SK-N-SH treated with all-trans-retinoic acid at 6 μM for 48 hours (cell line): ENCODE data around the gene NAALADL2.

Experiments
- ATAC-seq: fragments of 200-7000 bp; cut with Tn5 transposase; 3 replicates; pipeline ENCODE4 v1.9.1; 2020; ENCODE audit warnings: mild to moderate bottlenecking, moderate library complexity
- BACH2 ChIP-seq: fragments of 250-450 bp; sonication (Bioruptor Pico); IDR thresholded peaks from 2 replicates; pipeline ENCODE4 v1.9.0; 2021; ENCODE audit warnings: mild to moderate bottlenecking, borderline replicate concordance
- CREB5 ChIP-seq: fragments of 250-450 bp; sonication (Bioruptor Pico); IDR thresholded peaks from 2 replicates; pipeline ENCODE4 v1.5.1; 2020; ENCODE audit warnings: low read depth, mild to moderate bottlenecking, moderate library complexity
- CSDC2 ChIP-seq: fragments of 250-450 bp; sonication (Bioruptor Pico); IDR thresholded peaks from 2 replicates; pipeline ENCODE4 v1.5.0; 2020; ENCODE audit warnings: mild to moderate bottlenecking, moderate library complexity
- CSRNP3 ChIP-seq: fragments of 250-450 bp; sonication (Bioruptor Pico); IDR thresholded peaks from 2 replicates; pipeline ENCODE4 v1.5.1; 2021; ENCODE audit warnings: mild to moderate bottlenecking, moderate library complexity
- GLIS3 ChIP-seq: fragments of 250-450 bp; sonication (Bioruptor Pico); IDR thresholded peaks from 2 replicates; pipeline ENCODE4 v1.5.0; 2020; ENCODE audit warnings: mild to moderate bottlenecking, moderate library complexity
- ISL1 ChIP-seq: fragments of 250-450 bp; sonication (Bioruptor Pico); IDR thresholded peaks from 2 replicates; pipeline ENCODE4 v2.1.2; 2022; ENCODE audit warnings: mild to moderate bottlenecking, moderate library complexity
- OSR1 ChIP-seq: fragments of 250-450 bp; sonication (Bioruptor Pico); IDR thresholded peaks from 2 replicates; pipeline ENCODE4 v1.8.0; 2022; ENCODE audit warnings: moderate library complexity, mild to moderate bottlenecking, inconsistent platforms
- PATZ1 ChIP-seq: fragments of 250-450 bp; sonication (Bioruptor Pico); IDR thresholded peaks from 2 replicates; pipeline ENCODE4 v1.8.0; 2020; ENCODE audit warnings: mild to moderate bottlenecking, moderate library complexity, borderline replicate concordance
- POU6F1 ChIP-seq: fragments of 250-450 bp; sonication (Bioruptor Pico); IDR thresholded peaks from 2 replicates; pipeline ENCODE4 v1.8.0; 2021; ENCODE audit warnings: low read depth, mild to moderate bottlenecking, moderate library complexity, borderline replicate concordance
- PPARA ChIP-seq: fragments of 250-450 bp; sonication (Bioruptor Pico); IDR thresholded peaks from 2 replicates; pipeline ENCODE4 v1.5.0; 2020; ENCODE audit warnings: mild to moderate bottlenecking, borderline replicate concordance
- SNAI2 ChIP-seq: fragments of 250-450 bp; sonication (Bioruptor Pico); IDR thresholded peaks from 2 replicates; pipeline ENCODE4 v1.5.0; 2020; ENCODE audit warnings: mild to moderate bottlenecking, moderate library complexity
- TCF4 ChIP-seq: fragments of 250-450 bp; sonication (Bioruptor Pico); IDR thresholded peaks from 2 replicates; pipeline ENCODE4 v1.8.0; 2021; ENCODE audit warnings: mild to moderate bottlenecking, moderate library complexity, borderline replicate concordance
- TOX ChIP-seq: fragments of 250-450 bp; sonication (Bioruptor Pico); IDR thresholded peaks from 2 replicates; pipeline ENCODE4 v1.8.0; 2021; ENCODE audit warnings: mild to moderate bottlenecking, moderate library complexity, borderline replicate concordance
- TSHZ2 ChIP-seq: fragments of 250-450 bp; sonication (Bioruptor Pico); IDR thresholded peaks from 2 replicates; pipeline ENCODE4 v1.5.0; 2020; ENCODE audit warnings: mild to moderate bottlenecking, moderate library complexity
- ZFP3 ChIP-seq: fragments of 250-450 bp; sonication (Bioruptor Pico); IDR thresholded peaks from 2 replicates; pipeline ENCODE4 v1.5.0; 2020; ENCODE audit warnings: mild to moderate bottlenecking, moderate library complexity
- ZFP30 ChIP-seq: fragments of 450-650 bp; formaldehyde crosslinking; IDR thresholded peaks from 2 replicates; pipeline ENCODE4 v1.5.0; 2022; ENCODE audit warnings: mild to moderate bottlenecking, moderate library complexity
- ZNF70 ChIP-seq: fragments of 450-650 bp; formaldehyde crosslinking; IDR thresholded peaks from 2 replicates; pipeline ENCODE4 v1.5.0; 2020; ENCODE audit warnings: mild to moderate bottlenecking, moderate library complexity
- ZNF8 ChIP-seq: fragments of 450-650 bp; formaldehyde crosslinking; IDR thresholded peaks from 2 replicates; pipeline ENCODE4 v1.5.0; 2020; ENCODE audit warnings: mild to moderate bottlenecking, moderate library complexity

The NAALADL2 gene

GRCh38 chr3:175416600-175416999, 557.5 kb downstream of the NAALADL2 start:
- no peak for TF ChIP-seq PATZ1 (CRISPR knock-in tag)
- no peak for TF ChIP-seq ZFP3
- no peak for TF ChIP-seq PPARA (CRISPR knock-in tag)
- TF ChIP-seq SNAI2: no peak
- TF ChIP-seq ZFP30 (CRISPR knock-in tag): no peak
- TF ChIP-seq POU6F1: no peak
- no peak for TF ChIP-seq ZNF70 (CRISPR knock-in tag)
- TF ChIP-seq ISL1 (CRISPR knock-in tag): no peak
- TF ChIP-seq TCF4 (CRISPR knock-in tag): no peak
- no peak for TF ChIP-seq CREB5 (CRISPR knock-in tag)
- TF ChIP-seq ZNF8 (CRISPR knock-in tag): no peak
- no peak for TF ChIP-seq TSHZ2 (CRISPR knock-in tag)
- TF ChIP-seq TOX: no peak
- TF ChIP-seq CSDC2 (CRISPR knock-in tag): no peak
- TF ChIP-seq OSR1 (CRISPR knock-in tag): no peak
- no peak for TF ChIP-seq BACH2 (CRISPR knock-in tag)
- ATAC-seq: no peak

- TF ChIP-seq TSHZ2 (CRISPR knock-in tag) (no peak), ZFP30 (CRISPR knock-in tag) (no peak)
- ATAC-seq: no peak
These were observed 558.3 kb downstream of the NAALADL2 start for GRCh38 chr3:175417426-175417825.

- no peak for ATAC-seq
- TF ChIP-seq OSR1 (CRISPR knock-in tag): no peak
- no peak for TF ChIP-seq ISL1 (CRISPR knock-in tag)
- TF ChIP-seq GLIS3 (CRISPR knock-in tag): no peak
- no peak for TF ChIP-seq CSRNP3 (CRISPR knock-in tag)
- TF ChIP-seq BACH2 (CRISPR knock-in tag): no peak
These were observed 562.8 kb downstream of the NAALADL2 start for GRCh38 chr3:175421902-175422301.
